Glomerular endothelial cell (primary cell): ENCODE results near the gene IGF1R. TPM values are rescaled to one million over a fixed set of nuclear protein-coding genes. Genes with fewer than 3 reads are reported as not detected.
"Not testable (repeated sequence)": the region's sequence is repeated elsewhere in the genome, so short reads cannot be mapped to it uniquely, and the experiment has no call there.

Experiments
- DNase-seq: peaks from one replicate; pipeline ENCODE4 v3.0.0-alpha.2; 2011; ENCODE audit warnings: low read depth, low spot score; ENCODE audit errors: extremely low read depth
- total RNA-seq: library from RNA; depleted of rRNA; stranded (reverse); fragments of >200 nt; gene quantifications from 2 replicates; pipeline ENCODE4 v1.2.3, GENCODE V29; 2015

The IGF1R gene
- total RNA-seq: 34.7 and 57.9 TPM in 2 replicates

DNA sequence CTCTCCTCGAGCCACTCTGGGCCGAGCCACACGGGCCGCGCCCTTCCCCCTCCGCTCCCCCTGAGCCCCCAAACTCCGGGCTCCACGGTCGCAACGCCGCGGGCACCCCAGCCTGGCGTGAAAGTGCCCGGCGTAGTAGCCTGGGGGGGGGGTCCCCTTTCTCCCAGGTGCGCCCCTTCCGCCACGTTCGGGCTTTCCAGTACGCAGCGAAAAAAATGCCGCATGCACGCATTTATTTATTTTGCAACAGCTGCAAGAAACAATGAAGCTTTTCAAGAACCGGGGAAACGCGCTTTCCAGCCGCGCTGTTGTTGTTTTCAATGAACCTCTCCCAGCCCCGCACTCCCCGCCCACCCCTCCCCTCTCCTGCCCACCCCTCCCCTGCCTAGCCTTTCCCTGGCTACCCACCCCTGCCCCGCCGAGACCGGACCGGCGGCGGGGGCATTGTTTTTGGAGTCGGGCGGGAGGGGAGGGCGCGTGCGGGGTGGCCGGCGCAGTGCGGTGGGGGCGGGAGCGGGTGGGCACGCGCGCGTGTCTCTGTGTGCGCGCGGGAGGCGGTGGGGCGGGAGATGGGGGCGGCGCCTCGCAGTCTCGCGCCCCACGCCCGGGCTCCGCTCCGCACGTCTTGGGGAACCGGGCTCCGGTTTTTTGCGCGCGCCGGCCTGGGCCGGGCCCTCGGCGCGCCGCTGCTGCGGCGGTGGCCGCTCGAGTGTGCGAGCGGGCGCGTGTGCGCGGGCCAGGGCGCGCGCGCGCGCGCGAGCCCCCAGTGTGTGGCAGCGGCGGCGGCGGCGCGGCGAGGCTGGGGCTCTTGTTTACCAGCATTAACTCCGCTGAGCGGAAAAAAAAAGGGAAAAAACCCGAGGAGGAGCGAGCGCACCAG is at the start of gene IGF1R:
Gene IGF1R (plus strand): TSS at position 766 of the 880 bp plus-strand sequence. CDS start 1,043 bp downstream, outside the sequence.
- no peak for DNase-seq

GRCh38 chr15:98599909-98600691 is 48.2 kb upstream of the IGF1R start:
- DNase-seq: no peak

- no peak for DNase-seq
These were observed 43.4 kb upstream of the IGF1R start for GRCh38 chr15:98604983-98605382.

DNA sequence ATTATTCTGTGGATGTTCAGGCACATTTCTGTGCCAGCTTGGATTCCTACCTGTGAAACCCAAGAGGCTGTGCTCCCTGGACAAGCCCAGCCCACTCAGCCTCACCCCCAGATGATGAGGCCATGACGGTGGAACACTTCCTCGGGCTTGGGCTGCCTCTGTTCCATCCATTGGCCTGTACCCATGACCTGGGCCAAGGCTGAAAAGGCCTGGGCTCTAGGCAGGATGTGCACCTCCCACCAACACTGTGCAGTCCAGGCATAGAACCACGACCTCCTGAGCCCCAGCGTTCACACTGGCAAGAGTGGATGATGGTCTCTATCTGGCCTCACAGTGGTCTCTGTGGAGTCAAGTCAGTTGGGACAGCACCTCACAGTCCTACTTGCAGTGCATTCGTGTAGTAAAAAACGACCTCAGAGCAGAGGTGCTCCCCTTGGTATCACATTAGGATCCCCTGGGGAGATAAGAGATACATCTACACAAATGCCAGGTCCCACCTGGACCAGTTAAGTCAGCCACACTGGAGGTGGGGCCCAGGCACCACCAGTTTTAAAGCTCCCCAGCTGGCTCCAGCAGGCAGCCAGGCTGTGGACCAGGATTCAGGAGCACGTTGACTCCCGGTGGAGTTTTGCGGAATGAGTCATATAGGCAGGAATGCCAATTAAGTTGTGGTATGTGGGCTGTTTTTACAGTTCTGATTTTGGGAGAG is 39.0 kb upstream of the IGF1R start:
- no peak for DNase-seq

GRCh38 chr15:98610991-98611390 is 37.3 kb upstream of the IGF1R start:
- DNase-seq: no peak

GRCh38 chr15:98611808-98612207 is 36.5 kb upstream of the IGF1R start:
- no peak for DNase-seq

DNA sequence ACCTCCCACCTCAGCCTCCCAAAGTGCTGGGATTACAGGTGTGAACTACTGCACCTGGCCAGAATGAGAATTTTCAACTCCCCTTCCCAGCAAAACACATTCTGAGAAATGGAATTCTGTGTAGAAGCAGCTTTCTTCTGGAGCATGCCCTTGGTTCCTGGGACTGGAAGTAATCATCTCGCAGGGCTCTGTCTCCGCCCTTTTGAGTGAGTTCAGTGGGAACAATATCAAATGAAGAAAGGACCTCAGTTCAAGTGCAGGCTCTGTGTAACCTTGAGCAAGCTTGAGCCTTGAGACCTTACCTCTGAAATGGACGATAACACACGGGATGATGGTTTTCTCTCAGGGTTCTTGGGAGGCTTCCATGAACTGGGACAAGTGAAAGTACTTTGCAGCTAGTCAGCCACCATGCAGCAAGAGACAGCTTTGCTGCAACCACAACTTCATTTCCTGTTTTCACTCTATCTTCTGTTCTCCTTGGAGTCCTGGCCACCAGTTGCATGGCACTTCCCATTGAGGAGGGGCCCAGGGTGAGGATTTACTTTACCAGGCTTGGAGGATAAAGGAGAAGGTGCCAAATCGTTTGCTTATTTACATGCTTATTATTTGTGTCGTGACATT is 35.7 kb upstream of the IGF1R start:
- DNase-seq: no peak

DNA sequence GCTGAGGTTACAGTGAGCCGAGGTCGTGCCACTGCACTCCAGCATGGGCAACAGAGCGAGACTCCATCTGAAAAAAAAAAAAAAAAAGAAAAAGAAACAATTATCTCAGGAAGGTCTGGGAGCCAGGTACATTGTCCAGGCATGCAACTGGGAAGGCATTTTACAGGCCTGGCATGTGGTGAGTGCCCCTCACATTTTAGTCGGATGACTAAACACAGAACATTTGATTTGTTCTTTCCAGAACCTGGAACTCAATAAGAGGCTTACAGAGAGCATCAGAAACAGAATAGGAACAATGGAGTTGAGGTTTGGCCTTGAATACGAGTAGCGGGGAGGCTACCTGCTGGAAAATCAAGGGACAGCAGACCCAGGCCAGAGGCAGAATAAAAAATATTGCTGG is 33.7 kb upstream of the IGF1R start:
- DNase-seq: no peak

GRCh38 chr15:98616397-98616796 is 31.9 kb upstream of the IGF1R start:
- no peak for DNase-seq

DNA sequence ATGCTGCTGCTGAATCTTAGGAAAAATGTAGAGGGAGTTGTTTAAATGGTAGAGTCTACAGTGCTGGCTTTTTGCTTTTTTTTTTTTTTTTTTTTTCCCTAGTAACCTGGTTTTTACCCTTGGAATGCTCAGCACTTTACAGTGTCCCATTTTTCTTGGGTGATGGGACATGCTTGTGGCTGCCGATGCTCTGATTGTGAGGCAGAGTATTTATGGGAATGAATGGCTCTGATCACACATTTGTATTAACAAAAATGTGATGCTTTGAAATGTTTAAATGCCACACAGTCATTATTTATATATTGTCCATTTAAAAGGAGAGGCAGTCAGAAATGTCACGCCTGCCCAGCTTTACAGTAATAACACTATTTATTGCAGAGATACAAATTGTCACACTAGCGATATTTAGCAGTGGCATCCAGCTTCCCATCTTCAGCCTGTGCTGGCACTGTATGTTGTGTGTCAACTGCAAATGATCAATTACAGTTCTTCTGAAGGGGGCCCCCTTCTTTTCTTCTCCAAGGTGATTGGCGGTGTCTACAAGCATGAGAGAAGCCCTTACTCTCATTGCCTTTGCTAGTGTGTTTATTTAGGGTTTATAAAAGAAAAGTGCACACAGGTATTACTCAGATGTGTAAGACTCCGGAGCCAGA is 30.9 kb upstream of the IGF1R start:
- no peak for DNase-seq

GRCh38 chr15:98618576-98618975 is 29.8 kb upstream of the IGF1R start:
- not testable (repeated sequence) for DNase-seq

DNA sequence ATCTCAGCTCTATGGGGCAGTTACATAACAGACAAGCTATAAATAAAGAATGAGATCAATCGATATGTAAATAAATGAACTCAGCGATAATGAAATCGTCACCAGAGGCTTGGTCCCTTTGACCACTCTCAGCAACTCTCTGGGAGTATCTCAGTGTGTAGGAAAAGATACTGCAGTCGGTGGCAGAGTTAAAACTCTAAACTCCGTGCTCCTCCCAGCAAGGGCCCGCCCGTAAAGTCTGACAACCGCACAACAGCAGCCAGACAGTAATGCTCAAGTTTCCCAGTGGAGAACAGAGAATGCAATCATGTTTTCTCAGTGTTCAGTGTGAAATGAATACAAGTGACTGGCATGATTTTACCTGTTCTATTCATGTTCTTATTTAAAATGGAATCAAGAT is 28.3 kb upstream of the IGF1R start:
- no peak for DNase-seq

DNA sequence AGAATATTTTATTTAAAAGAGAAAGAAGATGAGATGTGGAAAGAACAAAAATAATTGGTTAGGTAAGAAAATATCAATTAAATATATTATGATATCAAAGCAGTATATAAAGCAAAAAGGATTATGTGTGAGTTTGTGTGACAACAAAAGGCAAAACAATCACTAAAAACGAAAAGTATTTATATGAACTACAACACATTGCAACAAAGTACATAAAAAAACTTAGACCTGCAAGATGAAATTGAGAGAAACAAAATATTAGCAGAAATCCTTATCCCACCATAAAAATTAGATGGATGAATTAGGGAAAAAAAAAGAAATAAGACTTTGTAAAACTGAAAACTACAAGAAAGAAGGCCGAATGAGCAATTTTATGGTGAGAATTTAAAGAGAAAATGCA is 27.3 kb upstream of the IGF1R start:
- no peak for DNase-seq

- DNase-seq: no peak
These were observed 22.7 kb upstream of the IGF1R start for GRCh38 chr15:98625614-98626013.

DNA sequence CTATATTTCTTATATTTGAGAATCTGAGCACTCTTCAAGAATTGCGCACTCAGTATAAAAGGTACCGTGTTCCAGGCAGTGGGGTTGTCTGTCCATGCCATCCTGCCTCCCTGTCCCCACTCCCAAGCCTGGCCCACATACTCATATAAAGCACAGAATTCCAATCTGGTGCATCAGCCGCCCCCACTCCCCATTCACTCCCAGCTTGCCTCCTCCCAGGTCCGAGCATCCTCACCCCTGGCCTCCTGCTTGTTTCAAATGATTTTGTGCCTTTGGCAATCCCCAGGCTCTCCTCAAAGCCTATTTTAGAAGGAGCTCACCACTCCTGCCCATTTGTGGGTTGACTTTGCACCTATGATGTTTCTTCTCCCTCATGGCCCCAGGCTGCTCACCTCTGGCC is 22.2 kb upstream of the IGF1R start:
- no peak for DNase-seq

DNA sequence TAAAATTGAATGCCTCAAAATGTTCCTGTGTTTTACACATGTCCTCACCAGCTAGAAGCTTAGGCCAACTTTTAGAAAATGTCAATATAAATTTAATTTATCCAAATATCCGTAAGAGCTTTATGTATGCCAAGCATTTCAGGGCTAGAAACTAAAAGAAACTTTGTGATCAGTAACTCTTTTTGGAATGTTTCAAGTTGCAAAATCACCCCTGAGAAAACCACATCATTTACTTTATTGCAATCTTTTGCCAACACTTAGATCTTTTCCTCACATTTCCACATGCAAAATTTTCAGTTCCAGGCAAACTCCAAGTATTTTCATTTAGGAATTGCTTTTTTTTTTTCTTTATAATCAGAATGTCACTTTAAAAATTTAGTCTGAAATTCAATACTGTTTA is 20.1 kb upstream of the IGF1R start:
- DNase-seq: no peak

DNA sequence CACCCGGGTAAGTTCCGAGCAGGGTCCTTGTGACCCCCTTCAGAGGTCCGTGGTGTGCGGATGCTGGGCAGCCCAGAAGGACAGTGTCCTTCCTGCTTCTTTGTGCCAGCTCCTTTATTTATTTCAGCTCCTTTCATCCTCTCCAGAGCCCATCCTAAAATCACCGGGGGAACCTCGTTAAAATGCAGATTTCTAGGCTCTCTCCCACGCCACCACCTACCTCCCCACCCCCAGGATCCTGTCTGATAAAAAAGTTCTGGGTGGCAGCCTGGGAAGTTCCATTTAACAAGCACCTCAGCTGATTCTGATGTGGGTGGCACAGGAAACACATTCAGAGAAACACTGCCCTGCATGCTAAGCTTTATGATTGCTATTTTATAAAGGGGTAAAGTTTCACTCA is 12.5 kb upstream of the IGF1R start:
- no peak for DNase-seq

- DNase-seq: no peak
These were observed 5.2 kb upstream of the IGF1R start for GRCh38 chr15:98643115-98643514.

DNA sequence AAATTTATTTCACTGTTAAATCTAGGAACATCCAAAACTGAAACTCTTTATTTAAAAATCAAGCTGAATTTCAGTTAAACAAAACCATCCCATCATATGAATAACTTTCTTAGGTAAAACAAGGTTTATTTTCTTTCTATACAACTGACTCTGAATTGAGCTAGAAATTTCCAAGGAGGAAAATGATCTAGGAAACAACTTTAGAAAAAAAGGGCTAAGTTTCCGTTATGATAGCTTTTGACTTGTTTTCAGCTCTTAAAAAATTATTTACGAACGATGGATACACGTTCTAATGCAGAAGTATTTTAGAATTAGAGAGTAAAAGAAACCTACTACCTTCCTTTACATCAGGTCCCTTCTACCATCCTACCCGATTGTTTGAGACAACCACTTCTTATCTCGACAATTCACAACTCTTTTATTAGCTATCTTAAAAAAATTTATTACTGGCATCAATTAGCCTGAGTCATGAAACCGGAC is 1.8 kb upstream of the IGF1R start:
- no peak for DNase-seq
